Measurements from ENCODE around the gene CHCHD6. TPM values are rescaled to one million over a fixed set of nuclear protein-coding genes. Genes with fewer than 3 reads are reported as not detected.

Gene CHCHD6
- total RNA-seq (2012; rRNA removed), result 18.8 and 20.6 TPM in 2 replicates
- 28.9 and 29.1 TPM in 2 replicates for polyA plus RNA-seq (2012; rRNA removed)
- 30.9 and 33.9 TPM in 2 replicates for polyA plus RNA-seq (2012; cell fraction: cytosol; rRNA removed)
- polyA plus RNA-seq (2012; cell fraction: nucleus; rRNA removed; ENCODE audit: low replicate concordance), result 15.3 and 19.0 TPM in 2 replicates
- Bru-seq, nascent RNA, result percentile 64 among the genes with signal in this experiment
- BruChase-seq, experiment 1, labeled RNA remaining after a 6-hour chase, result percentile 55 among the genes with signal in this experiment
- percentile 58 among the genes with signal in this experiment for BruChase-seq, experiment 2, labeled RNA remaining after a 2-hour chase
- long read RNA-seq, transcript CHCHD6-201 (8 exons, 1,006 nt), result major isoform, 12 of 17 reads
- long read RNA-seq, partial matches to known transcripts, result 0 of 17 reads
- long read RNA-seq, other reads (novel, unspliced or antisense), result 5 of 17 reads

GRCh38 chr3:126703512-126704493 lies at the start of gene CHCHD6:
Gene CHCHD6, plus strand, starts transcription at chr3:126704240. Its CDS starts 73 bp downstream, at chr3:126704313.
- H3K18ac ChIP-seq (ENCODE audit: low read depth, low read length), result no peak within 1 kb of the TSS
- H2BK120ac ChIP-seq (ENCODE audit: low read depth, low read length), result no peak within 1 kb of the TSS
- DNase-seq, result peak; percentile 94
- 0 out of 2 replicates have a peak within 1 kb of the TSS, but pooled peaks have one; percentile 14 for H3K4ac ChIP-seq (ENCODE audit: low read depth, low read length)
- H3K4me1 ChIP-seq (ENCODE audit: control insufficient read depth, insufficient read depth, low read length), result peaks cover 2% of the 10 kb centered on the region; the same call in 1 of the 2 replicates
- H4K91ac ChIP-seq (ENCODE audit: insufficient read depth, low read depth, low read length), result no peak within 1 kb of the TSS
- no peak within 1 kb of the TSS for H2BK5ac ChIP-seq (ENCODE audit: low read depth, low read length, poor library complexity, severe bottlenecking)
- POLR2A ChIA-PET (ENCODE audit: unreplicated experiment), result interaction anchor here (0.6 kb wide), 1 partner anchor 14 kb away, joined by 4 read pairs; no protein-coding TSS in a partner anchor
- H3K9me3 ChIP-seq (ENCODE audit: control insufficient read depth, insufficient read depth, low read length), result no peaks in the 10 kb centered on the region
- CTCF ChIA-PET, result no interaction called here
- H3K79me1 ChIP-seq (ENCODE audit: low read depth in 1 of 2, low read length in 2 of 2), result peaks cover 11 to 12% of the 10 kb centered on the region in 2 experiments; a peak in 2 of 4 replicates
- H4K5ac ChIP-seq (ENCODE audit: low read depth, low read length), result peak within 1 kb of the TSS; percentile 9; the same call in 1 of the 2 replicates
- peak; percentile 98 for ATAC-seq (ENCODE audit: low read depth)
- H4K20me1 ChIP-seq (ENCODE audit: insufficient read depth, low read length), result no peaks in the 10 kb centered on the region
- no peak within 1 kb of the TSS for H3K56ac ChIP-seq (ENCODE audit: extremely low read depth, insufficient read depth, low read length)
- H3K4me2 ChIP-seq (ENCODE audit: low read depth, low read length), result peak within 1 kb of the TSS; percentile 83
- no peaks in the 10 kb centered on the region for H3K36me3 ChIP-seq (ENCODE audit: control insufficient read depth, insufficient read depth, low read length)
- WGBS, 2 experiments (ENCODE audit: extremely low coverage in 2 of 2, insufficient read length in 1 of 2), result 7% methylated on average over 35 of the region's 69 CpGs; no CpG with 5 or more reads in 1 of the 2 experiments
- no peak within 1 kb of the TSS for H2AK5ac ChIP-seq (ENCODE audit: low read depth, low read length)
- no TSS peak for BruUV-seq (replicated peaks)
- 0 out of 2 replicates have a peak within 1 kb of the TSS, but pooled peaks have one; percentile 6 for H3K14ac ChIP-seq (replicated peaks; ENCODE audit: low read depth, low read length)
- peaks cover 4% of the 10 kb centered on the region; the same call in 1 of the 2 replicates for H3K9me1 ChIP-seq (ENCODE audit: insufficient read depth, low read length)
- peaks cover 2% of the 10 kb centered on the region; the same call in 1 of the 2 replicates for H3K27me3 ChIP-seq (ENCODE audit: control insufficient read depth, insufficient read depth, low read length)
- peak within 1 kb of the TSS; percentile 40 for H3K9ac ChIP-seq (ENCODE audit: low read depth, low read length)
- dilution Hi-C loops (cut with HindIII; ENCODE audit: low sequenced_read_pairs, unreplicated experiment) (no loop called here), intact Hi-C loops (cut with micrococcal nuclease) (loop anchor here (1.0 kb wide), 1 partner anchor 131 kb away; no protein-coding TSS in a partner anchor), in situ Hi-C loops (cut with MboI; ENCODE audit: low sequenced_read_pairs) (no loop called here)
- no peak within 1 kb of the TSS for H2BK15ac ChIP-seq (ENCODE audit: low read depth, low read length)
- peak within 1 kb of the TSS; percentile 25; the same call in 1 of the 2 replicates for H3K23ac ChIP-seq (ENCODE audit: low read depth, low read length)
- H2BK20ac ChIP-seq (ENCODE audit: low read depth, low read length), result no peak within 1 kb of the TSS
- H3K27ac ChIP-seq (ENCODE audit: insufficient read depth, low read length), result peak within 1 kb of the TSS; percentile 11; the same call in 1 of the 2 replicates
- peak within 1 kb of the TSS; percentile 80 for H3K4me3 ChIP-seq (ENCODE audit: insufficient read depth, low read depth, low read length)
- peak within 1 kb of the TSS; percentile 80 for H2AK9ac ChIP-seq (replicated peaks; ENCODE audit: low read depth, low read length, poor library complexity)
- peak within 1 kb of the TSS; percentile 95 for H2AFZ ChIP-seq (replicated peaks; ENCODE audit: low read length, poor library complexity)
- peak within 1 kb of the TSS; percentile 4 to 62; a peak in 2 of 4 replicates for H4K8ac ChIP-seq (ENCODE audit: low read depth in 2 of 2, low read length in 2 of 2)
- TF ChIP-seq MXI1 (IDR thresholded peaks at IDR 0.05; ENCODE audit: borderline replicate concordance, low read depth, low read length) (peak; percentile 81; the same call in 1 of the 2 replicates), SMC3 (IDR thresholded peaks at IDR 0.05; ENCODE audit: low read depth, low read length) (no peak), MAFK (IDR thresholded peaks at IDR 0.05; ENCODE audit: low read depth, low read length) (no peak), CTCF (conservative IDR thresholded peaks at IDR 0.05; ENCODE audit: low read depth, low read length) (no peak), USF2 (IDR thresholded peaks at IDR 0.05; ENCODE audit: low read depth, low read length) (no peak), FOS (IDR thresholded peaks at IDR 0.05; ENCODE audit: low read depth, low read length) (peak; percentile 78), BHLHE40 (IDR thresholded peaks at IDR 0.05; ENCODE audit: low read depth, low read length) (peak; percentile 28; the same call in 1 of the 2 replicates), MAZ (IDR thresholded peaks at IDR 0.05; ENCODE audit: borderline replicate concordance, low read depth, low read length) (peak; percentile 80; the same call in 1 of the 2 replicates), POLR2A (IDR thresholded peaks at IDR 0.05; ENCODE audit: low read depth, low read length) (no peak)

Measured in IMR-90 (cell line).